ENCODE data around the gene NXN.
A peak's percentile ranks its signal among the peaks of the same experiment; 100 is the strongest.

DNA sequence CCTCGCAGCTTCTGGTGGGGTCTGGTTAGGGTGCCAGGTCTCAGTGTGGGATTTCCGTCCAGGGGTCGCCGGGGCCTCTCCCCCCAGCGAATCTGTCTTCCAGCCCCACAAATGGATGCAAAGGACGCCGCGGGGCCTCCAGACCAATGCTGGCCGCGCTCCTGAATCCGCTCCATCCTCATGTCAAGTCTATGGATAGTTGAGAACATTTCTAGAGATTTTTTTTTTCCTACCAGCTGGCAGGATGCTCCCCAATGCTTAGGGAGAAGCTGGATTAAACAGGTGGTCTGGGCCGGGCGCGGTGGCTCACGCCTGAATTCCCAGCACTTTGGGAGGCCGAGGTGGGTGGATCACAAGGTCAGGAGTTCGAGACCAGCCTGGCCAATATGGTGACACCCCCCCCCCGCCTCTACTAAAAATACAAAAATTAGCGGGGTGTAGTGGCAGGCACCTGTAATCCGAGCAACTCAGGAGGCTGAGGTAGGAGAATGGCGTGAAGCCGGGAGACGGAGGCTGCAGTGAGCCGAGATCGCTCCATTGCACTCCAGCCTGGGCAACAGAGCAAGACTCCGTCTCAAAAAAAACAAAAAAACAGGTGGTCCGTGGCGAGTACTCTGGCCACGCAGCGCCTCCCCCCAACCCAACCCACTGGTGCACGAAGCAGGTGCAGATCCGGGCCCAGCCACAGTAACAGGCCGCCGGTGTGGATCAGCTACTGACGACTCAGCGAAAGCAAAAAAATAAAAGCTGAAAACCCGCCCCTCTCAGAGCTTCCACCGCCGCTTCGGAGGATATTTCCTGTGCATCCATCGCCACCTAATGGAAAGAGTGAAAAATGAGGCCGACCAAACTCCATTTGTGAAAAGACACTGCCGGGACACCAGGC, 1.1 kb upstream of the NXN start:
- TF ChIP-seq, protein P1, sequence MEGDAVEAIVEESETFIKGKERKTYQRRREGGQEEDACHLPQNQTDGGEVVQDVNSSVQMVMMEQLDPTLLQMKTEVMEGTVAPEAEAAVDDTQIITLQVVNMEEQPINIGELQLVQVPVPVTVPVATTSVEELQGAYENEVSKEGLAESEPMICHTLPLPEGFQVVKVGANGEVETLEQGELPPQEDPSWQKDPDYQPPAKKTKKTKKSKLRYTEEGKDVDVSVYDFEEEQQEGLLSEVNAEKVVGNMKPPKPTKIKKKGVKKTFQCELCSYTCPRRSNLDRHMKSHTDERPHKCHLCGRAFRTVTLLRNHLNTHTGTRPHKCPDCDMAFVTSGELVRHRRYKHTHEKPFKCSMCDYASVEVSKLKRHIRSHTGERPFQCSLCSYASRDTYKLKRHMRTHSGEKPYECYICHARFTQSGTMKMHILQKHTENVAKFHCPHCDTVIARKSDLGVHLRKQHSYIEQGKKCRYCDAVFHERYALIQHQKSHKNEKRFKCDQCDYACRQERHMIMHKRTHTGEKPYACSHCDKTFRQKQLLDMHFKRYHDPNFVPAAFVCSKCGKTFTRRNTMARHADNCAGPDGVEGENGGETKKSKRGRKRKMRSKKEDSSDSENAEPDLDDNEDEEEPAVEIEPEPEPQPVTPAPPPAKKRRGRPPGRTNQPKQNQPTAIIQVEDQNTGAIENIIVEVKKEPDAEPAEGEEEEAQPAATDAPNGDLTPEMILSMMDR (IDR thresholded peaks at IDR 0.05) = peak; percentile 69
- no peak for TF ChIP-seq EZH2 (IDR thresholded peaks at IDR 0.05; ENCODE audit: borderline replicate concordance, insufficient read depth, low read depth, low read length, poor library complexity, severe bottlenecking)

All from B cell (primary cell).